A549 (cell line): ENCODE measurements around the gene SHISAL1. TPM values are rescaled to one million over a fixed set of nuclear protein-coding genes. Genes with fewer than 3 reads are reported as not detected.
A peak's percentile ranks its signal among the peaks of the same experiment; 100 is the strongest.

Experiments
- ATAC-seq, 2 experiments: fragments of 200-7000 bp in 1 of 2; fragments of >200 bp in 1 of 2; cut with Nextera tagmentation in 1 of 2; cut with Tn5 transposase in 1 of 2; 3 replicates each; pipeline versions ENCODE4 v1.8.0 to v1.9.1; 2018 to 2020; ENCODE audit warnings: mild to moderate bottlenecking in 1 of 2, moderate library complexity in 1 of 2
- CTCF ChIA-PET: fragments of 300-600 bp; sonication (Branson Sonifier 250); formaldehyde crosslinking; extraction: SDS; loops from one replicate; lab custom pipeline; 2021; ENCODE audit warnings: antibody characterized with exemption, inconsistent platforms; lab: Yijun Ruan, JAX
- POLR2A ChIA-PET: fragments of 350-600 bp; formaldehyde crosslinking; extraction: SDS; loops from one replicate; lab custom pipeline; 2021; ENCODE audit warnings: antibody characterized with exemption, inconsistent platforms; lab: Yijun Ruan, JAX
- DNase-seq, 2 experiments: peaks; one replicate each; pipeline versions ENCODE4 v3.0.0 to v3.0.0-alpha.2; 2011 to 2016; ENCODE audit warnings: low read depth in 1 of 2, low spot score in 1 of 2
- FAIRE-seq: peaks from 2 replicates; lab custom pipeline; 2011; peaks lifted over from hg19 to GRCh38; lab: Jason Lieb, UNC
- H3K27ac ChIP-seq, 2 experiments: fragments of >200 bp; sonication (Bioruptor Twin); formaldehyde crosslinking; 3 replicates each; pipeline ENCODE4 v1.5.1; 2016 to 2017
- H3K4me1 ChIP-seq: fragments of >200 bp; sonication (Bioruptor Twin); formaldehyde crosslinking; 3 replicates; pipeline ENCODE4 v1.6.1; 2016
- H3K4me2 ChIP-seq: fragments of >200 bp; sonication (Bioruptor Twin); formaldehyde crosslinking; 3 replicates; pipeline ENCODE4 v1.6.1; 2016
- H3K4me3 ChIP-seq: fragments of >200 bp; sonication (Bioruptor Twin); formaldehyde crosslinking; 3 replicates; pipeline ENCODE4 v1.5.1; 2016
- H3K9me3 ChIP-seq: fragments of >200 bp; sonication (Bioruptor Twin); formaldehyde crosslinking; 3 replicates; pipeline ENCODE4 v1.6.1; 2016
- CHD2 ChIP-seq: fragments of 150-350 bp; IDR thresholded peaks from 2 replicates; pipeline ENCODE4 v1.6.1; 2014; ENCODE audit warnings: low read length; ENCODE audit not compliant: partially characterized antibody
- CHD4 ChIP-seq: fragments of 200-600 bp; sonication (generic); IDR thresholded peaks from 2 replicates; pipeline ENCODE4 v1.6.1; 2016; ENCODE audit warnings: antibody characterized with exemption, mild to moderate bottlenecking, borderline replicate concordance
- E2F6 ChIP-seq: IDR thresholded peaks from 2 replicates; pipeline ENCODE4 v1.6.1; 2012; ENCODE audit warnings: low read depth, borderline replicate concordance
- EHF ChIP-seq: fragments of 250-450 bp; sonication (Bioruptor Pico); IDR thresholded peaks from 2 replicates; pipeline ENCODE4 v1.5.0; 2020; ENCODE audit warnings: mild to moderate bottlenecking
- EHMT2 ChIP-seq: fragments of 200-600 bp; sonication (generic); IDR thresholded peaks from 2 replicates; pipeline ENCODE4 v1.6.1; 2016; ENCODE audit warnings: antibody characterized with exemption, low read depth, mild to moderate bottlenecking, moderate library complexity
- ELK1 ChIP-seq: fragments of 150-350 bp; IDR thresholded peaks from 2 replicates; pipeline ENCODE4 v1.6.1; 2014; ENCODE audit warnings: low read depth, mild to moderate bottlenecking, low read length
- EP300 ChIP-seq, 2 experiments: fragments of >200 bp; sonication (Bioruptor Twin); formaldehyde crosslinking; IDR thresholded peaks; 2 replicates in 1 of 2; 3 replicates in 1 of 2; pipeline ENCODE4 v1.6.1; 2016 to 2017
- FOSB ChIP-seq: fragments of 250-450 bp; sonication (Bioruptor Pico); IDR thresholded peaks from 2 replicates; pipeline ENCODE4 v1.5.0; 2020; ENCODE audit warnings: mild to moderate bottlenecking, moderate library complexity
- FOXS1 ChIP-seq: fragments of 250-450 bp; sonication (Bioruptor Pico); IDR thresholded peaks from 2 replicates; pipeline ENCODE4 v1.5.0; 2020; ENCODE audit warnings: mild to moderate bottlenecking, moderate library complexity
- HEYL ChIP-seq: fragments of 250-450 bp; sonication (Bioruptor Pico); IDR thresholded peaks from 2 replicates; pipeline ENCODE4 v1.8.0; 2021; ENCODE audit warnings: mild to moderate bottlenecking, moderate library complexity
- HOXA7 ChIP-seq: fragments of 250-450 bp; sonication (Bioruptor Pico); IDR thresholded peaks from 2 replicates; pipeline ENCODE4 v1.5.0; 2020; ENCODE audit warnings: mild to moderate bottlenecking, moderate library complexity
- JUN ChIP-seq, 2 experiments: fragments of >200 bp; sonication (Bioruptor Twin); formaldehyde crosslinking; IDR thresholded peaks; 2 replicates in 1 of 2; 3 replicates in 1 of 2; pipeline ENCODE4 v1.6.1; 2016 to 2017
- MAFK ChIP-seq: fragments of 450-650 bp; IDR thresholded peaks from 2 replicates; pipeline ENCODE4 v1.6.1; 2014; ENCODE audit not compliant: partially characterized antibody
- MAZ ChIP-seq: fragments of 150-350 bp; IDR thresholded peaks from 2 replicates; pipeline ENCODE4 v1.6.1; 2014; ENCODE audit warnings: antibody characterized with exemption, low read depth, low read length, borderline replicate concordance
- NPAS2 ChIP-seq: fragments of 250-450 bp; sonication (Bioruptor Pico); IDR thresholded peaks from 2 replicates; pipeline ENCODE4 v1.8.0; 2022; ENCODE audit warnings: mild to moderate bottlenecking, moderate library complexity, borderline replicate concordance
- RAD21 ChIP-seq, 2 experiments: fragments of >200 bp in 1 of 2; sonication (Bioruptor Twin) in 1 of 2; formaldehyde crosslinking in 1 of 2; IDR thresholded peaks in 1 of 2; conservative IDR thresholded peaks in 1 of 2; 2 replicates in 1 of 2; 3 replicates in 1 of 2; pipeline ENCODE4 v1.6.1; 2012 to 2018; ENCODE audit warnings: inconsistent platforms in 1 of 2
- REST ChIP-seq: fragments of 200-600 bp; sonication (generic); IDR thresholded peaks from 2 replicates; pipeline ENCODE4 v1.6.1; 2016; ENCODE audit warnings: antibody characterized with exemption, mild to moderate bottlenecking, moderate library complexity
- SREBF2 ChIP-seq: fragments of 450-650 bp; IDR thresholded peaks from 2 replicates; pipeline ENCODE4 v1.6.1; 2014; ENCODE audit warnings: mild to moderate bottlenecking, moderate library complexity
- USF2 ChIP-seq: fragments of 450-650 bp; IDR thresholded peaks from 2 replicates; pipeline ENCODE4 v1.6.1; 2014; ENCODE audit warnings: antibody characterized with exemption
- ZNF302 ChIP-seq: fragments of 250-450 bp; sonication (Bioruptor Pico); IDR thresholded peaks from 2 replicates; pipeline ENCODE4 v1.9.0; 2021; ENCODE audit warnings: inconsistent platforms, mild to moderate bottlenecking, moderate library complexity
- WGBS: methylation state at CpG from one replicate; pipeline ENCODE4 v1.1.6; 2017; ENCODE audit errors: missing lambda C conversion rate; 5-methylcytosine and 5-hydroxymethylcytosine counted together
- polyA plus RNA-seq, 4 experiments: library from polyadenylated mRNA; depleted of rRNA in 3 of 4; stranded (reverse); fragments of >200 nt; fragmentation: RNase III in 1 of 4; extraction: RNeasy Plus Mini Kit Qiagen cat#74134 plus additional on column Dnase treatment in 1 of 4; gene quantifications; 2 replicates in 3 of 4; 3 replicates in 1 of 4; pipeline ENCODE4 v1.2.3, GENCODE V29; 2011 to 2017

SHISAL1 gene
- polyA plus RNA-seq, 2 of the 4 experiments (the other 2 are of a cell fraction), result 0.61 to 1.9 TPM

- WGBS, result 92% methylated on average over 6 of the region's 11 CpGs
- ChIA-PET CTCF (interaction anchor here (0.7 to 1.1 kb wide), 2 partner anchors 19 to 343 kb away, joined by 3 read pairs; no protein-coding TSS in a partner anchor), POLR2A (no interaction called here)
- H3K9me3 ChIP-seq, result no peaks in the 10 kb centered on the region
- FAIRE-seq, result no peak
- H3K4me2 ChIP-seq, result no peak overlapping the region
- no peak for DNase-seq
- TF ChIP-seq MAZ, result no peak
- no peak for TF ChIP-seq JUN (IDR thresholded peaks at IDR 0.05)
- TF ChIP-seq FOXS1, result no peak
- TF ChIP-seq RAD21 (conservative IDR thresholded peaks at IDR 0.05 in 1 of 2, IDR thresholded peaks at IDR 0.05 in 1 of 2), result peak; percentile 35 to 38; a peak in 3 of 5 replicates
- no peak for TF ChIP-seq EHMT2
- H3K4me1 ChIP-seq, result peaks cover 22% of the 10 kb centered on the region
- peak in 1 of 2 experiments; percentile 13; a peak in 1 of 6 replicates for ATAC-seq
- no peak overlapping the region for H3K4me3 ChIP-seq
- no peak overlapping the region for H3K27ac ChIP-seq
Observed at GRCh38 chr22:44335903-44336803, 23.4 kb upstream of the SHISAL1 start.

GRCh38 chr22:44335066-44335839 lies 22.5 kb upstream of the SHISAL1 start:
- FAIRE-seq (no peak), DNase-seq (no peak), ATAC-seq (no peak)
- ChIA-PET POLR2A (no interaction called here), CTCF (no interaction called here)
- TF ChIP-seq EHMT2, result no peak
- TF ChIP-seq HOXA7 (CRISPR knock-in tag), result no peak
- TF ChIP-seq CHD4, result no peak
- TF ChIP-seq NPAS2, result no peak
- no peak for TF ChIP-seq EP300 (IDR thresholded peaks at IDR 0.05)
- Histone ChIP-seq H3K9me3 (no peaks in the 10 kb centered on the region), H3K4me1 (peaks cover 22% of the 10 kb centered on the region), H3K4me2 (no peak overlapping the region), H3K4me3 (no peak overlapping the region), H3K27ac (no peak overlapping the region)
- WGBS, result 93% methylated on average over 9 of the region's 9 CpGs

- CTCF ChIA-PET, result no interaction called here
Observed at GRCh38 chr22:44333847-44334635, 21.3 kb upstream of the SHISAL1 start.

GRCh38 chr22:44332946-44333345 lies 20.2 kb upstream of the SHISAL1 start:
- no peak overlapping the region; a peak in 1 of 6 replicates for H3K27ac ChIP-seq
- ChIA-PET POLR2A (no interaction called here), CTCF (interaction anchor here (1.4 to 1.5 kb wide), 2 partner anchors 17 to 294 kb away, joined by 3 to 7 read pairs; no protein-coding TSS in a partner anchor)
- no peak overlapping the region for H3K4me3 ChIP-seq
- ATAC-seq, result no peak
- H3K4me1 ChIP-seq, result peaks cover 27% of the 10 kb centered on the region
- FAIRE-seq, result no peak
- no peaks in the 10 kb centered on the region for H3K9me3 ChIP-seq
- no peak overlapping the region for H3K4me2 ChIP-seq
- TF ChIP-seq HEYL (CRISPR knock-in tag), result no peak
- no peak for TF ChIP-seq EHF (CRISPR knock-in tag)
- no peak for TF ChIP-seq FOSB (CRISPR knock-in tag)
- TF ChIP-seq ZNF302 (CRISPR knock-in tag), result no peak
- no peak for TF ChIP-seq REST
- no peak for TF ChIP-seq ELK1
- no peak for TF ChIP-seq E2F6
- no peak for TF ChIP-seq USF2
- WGBS, result 79% methylated on average over 3 of the region's 8 CpGs
- DNase-seq, result no peak

More at GRCh38 chr22:44333847-44334635, 21.3 kb upstream of the SHISAL1 start:
- 78% methylated on average over 13 of the region's 13 CpGs for WGBS
- no peak for DNase-seq
- Histone ChIP-seq H3K4me2 (no peak overlapping the region), H3K4me3 (no peak overlapping the region), H3K9me3 (no peaks in the 10 kb centered on the region), H3K4me1 (peaks cover 30% of the 10 kb centered on the region), H3K27ac (no peak overlapping the region)
- FAIRE-seq, result no peak
- POLR2A ChIA-PET, result no interaction called here
- TF ChIP-seq SREBF2, result no peak
- no peak for TF ChIP-seq CHD2
- no peak for TF ChIP-seq MAFK
- no peak for ATAC-seq
